Mucosa of rectum (tissue), 2 donors: Measurements from ENCODE around the gene DCAF4.
"Not testable (repeated sequence)": the region's sequence is repeated elsewhere in the genome, so short reads cannot be mapped to it uniquely, and the experiment has no call there.

Experiments used
- H3K27ac ChIP-seq, 2 donors: one replicate each; pipeline ENCODE4 v1.7.0; 2013; ENCODE audit warnings: inconsistent platforms in 2 of 2, low read depth in 2 of 2, low read length in 2 of 2
- H3K27me3 ChIP-seq, 2 donors: one replicate each; pipeline ENCODE4 v1.7.0; 2013; ENCODE audit warnings: low read length in 2 of 2; ENCODE audit not compliant: control insufficient read depth in 2 of 2, insufficient read depth in 2 of 2
- H3K36me3 ChIP-seq, 2 donors: one replicate each; pipeline ENCODE4 v1.7.0; 2013; ENCODE audit warnings: low read length in 2 of 2; ENCODE audit not compliant: control insufficient read depth in 2 of 2, insufficient read depth in 2 of 2
- H3K4me1 ChIP-seq, 2 donors: one replicate each; pipeline ENCODE4 v1.7.0; 2013; ENCODE audit warnings: low read length in 2 of 2, mild to moderate bottlenecking in 1 of 2; ENCODE audit not compliant: control insufficient read depth in 2 of 2, insufficient read depth in 2 of 2
- H3K4me3 ChIP-seq, 2 donors: one replicate each; pipeline ENCODE4 v1.7.0; 2013; ENCODE audit warnings: low read length in 2 of 2
- H3K9ac ChIP-seq, 2 donors: one replicate each; pipeline ENCODE4 v1.7.0; 2013; ENCODE audit warnings: low read length in 2 of 2, low read depth in 1 of 2, mild to moderate bottlenecking in 1 of 2
- H3K9me3 ChIP-seq, 2 donors: one replicate each; pipeline ENCODE4 v1.7.0; 2013; ENCODE audit warnings: low read length in 2 of 2; ENCODE audit not compliant: control insufficient read depth in 2 of 2
- donor health status: healthy.
- donor health status: Normal muscosa, but diverticular disease.

The DCAF4 gene

GRCh38 chr14:72945356-72946027, 19.2 kb downstream of the DCAF4 start:
- no peak overlapping the region for H3K9ac ChIP-seq
- no peaks in the 10 kb centered on the region for H3K27me3 ChIP-seq
- H3K9me3 ChIP-seq = no peaks in the 10 kb centered on the region
- no peak overlapping the region for H3K4me3 ChIP-seq
- no peaks in the 10 kb centered on the region for H3K4me1 ChIP-seq
- H3K36me3 ChIP-seq = peaks cover 41 to 43% of the 10 kb centered on the region in 2 donors
- no peak overlapping the region for H3K27ac ChIP-seq

- Histone ChIP-seq H3K9me3 (no peaks in the 10 kb centered on the region), H3K9ac (no peak overlapping the region), H3K27ac (no peak overlapping the region), H3K4me3 (no peak overlapping the region), H3K4me1 (no peaks in the 10 kb centered on the region), H3K36me3 (peaks cover 37 to 40% of the 10 kb centered on the region in 2 donors), H3K27me3 (no peaks in the 10 kb centered on the region)
Measured at GRCh38 chr14:72946491-72946890, 20.2 kb downstream of the DCAF4 start.

GRCh38 chr14:72947366-72948160, 21.3 kb downstream of the DCAF4 start:
- H3K9me3 ChIP-seq = no peaks in the 10 kb centered on the region
- H3K36me3 ChIP-seq = peaks cover 34 to 35% of the 10 kb centered on the region in 2 donors
- H3K4me3 ChIP-seq = no peak overlapping the region
- no peak overlapping the region for H3K9ac ChIP-seq
- H3K27me3 ChIP-seq = no peaks in the 10 kb centered on the region
- H3K27ac ChIP-seq = no peak overlapping the region
- H3K4me1 ChIP-seq = no peaks in the 10 kb centered on the region

GRCh38 chr14:72948481-72949138, 22.3 kb downstream of the DCAF4 start:
- H3K27me3 ChIP-seq = no peaks in the 10 kb centered on the region
- H3K4me1 ChIP-seq = no peaks in the 10 kb centered on the region
- H3K9ac ChIP-seq = no peak overlapping the region
- H3K27ac ChIP-seq = no peak overlapping the region
- H3K4me3 ChIP-seq = no peak overlapping the region
- H3K36me3 ChIP-seq = peaks cover 24 to 27% of the 10 kb centered on the region in 2 donors
- no peaks in the 10 kb centered on the region for H3K9me3 ChIP-seq

GRCh38 chr14:72952171-72952570, 25.9 kb downstream of the DCAF4 start:
- Histone ChIP-seq H3K27me3 (no peaks in the 10 kb centered on the region), H3K27ac (no peak overlapping the region), H3K36me3 (peaks cover 28 to 31% of the 10 kb centered on the region in 2 donors), H3K9me3 (no peaks in the 10 kb centered on the region), H3K4me3 (no peak overlapping the region), H3K9ac (no peak overlapping the region), H3K4me1 (no peaks in the 10 kb centered on the region)

- peaks cover 44 to 55% of the 10 kb centered on the region in 2 donors for H3K36me3 ChIP-seq
- not testable (repeated sequence) for H3K4me1 ChIP-seq, H3K27me3 ChIP-seq, H3K27ac ChIP-seq, H3K9ac ChIP-seq, H3K9me3 ChIP-seq, H3K4me3 ChIP-seq
Measured at GRCh38 chr14:72956741-72957140, 30.5 kb downstream of the DCAF4 start.

GRCh38 chr14:72957213-72957612, 30.9 kb downstream of the DCAF4 start:
- Histone ChIP-seq H3K9ac (no peak overlapping the region), H3K27ac (no peak overlapping the region), H3K27me3 (no peaks in the 10 kb centered on the region), H3K36me3 (peaks cover 41 to 50% of the 10 kb centered on the region in 2 donors), H3K4me1 (no peaks in the 10 kb centered on the region), H3K4me3 (no peak overlapping the region), H3K9me3 (no peaks in the 10 kb centered on the region)

- Histone ChIP-seq H3K4me3 (no peak overlapping the region), H3K27me3 (no peaks in the 10 kb centered on the region), H3K4me1 (no peaks in the 10 kb centered on the region), H3K9me3 (no peaks in the 10 kb centered on the region), H3K36me3 (peaks cover 41 to 50% of the 10 kb centered on the region in 2 donors), H3K9ac (no peak overlapping the region), H3K27ac (no peak overlapping the region)
Measured at GRCh38 chr14:72958548-72958947, 32.3 kb downstream of the DCAF4 start.

- not testable (repeated sequence) for H3K27me3 ChIP-seq, H3K9me3 ChIP-seq, H3K9ac ChIP-seq, H3K4me1 ChIP-seq, H3K4me3 ChIP-seq, H3K27ac ChIP-seq
- peaks cover 35 to 38% of the 10 kb centered on the region in 2 donors for H3K36me3 ChIP-seq
Measured at GRCh38 chr14:72961016-72961415, 34.8 kb downstream of the DCAF4 start.
